Renal cortical epithelial cell (primary cell): ENCODE data around the gene CDKL1. TPM values are rescaled to one million over a fixed set of nuclear protein-coding genes. Genes with fewer than 3 reads are reported as not detected.
A peak's percentile ranks its signal among the peaks of the same experiment; 100 is the strongest.
"Not testable (repeated sequence)": the region's sequence is repeated elsewhere in the genome, so short reads cannot be mapped to it uniquely, and the experiment has no call there.

Source experiments
- DNase-seq: peaks from one replicate; pipeline ENCODE4 v3.0.0-alpha.2; 2011; ENCODE audit warnings: low read depth
- total RNA-seq: library from RNA; depleted of rRNA; stranded (reverse); fragments of >200 nt; gene quantifications from 2 replicates; pipeline ENCODE4 v1.2.3, GENCODE V29; 2014

CDKL1 gene
- total RNA-seq, 1 donor from 2014 or later: 40.3 TPM

DNA sequence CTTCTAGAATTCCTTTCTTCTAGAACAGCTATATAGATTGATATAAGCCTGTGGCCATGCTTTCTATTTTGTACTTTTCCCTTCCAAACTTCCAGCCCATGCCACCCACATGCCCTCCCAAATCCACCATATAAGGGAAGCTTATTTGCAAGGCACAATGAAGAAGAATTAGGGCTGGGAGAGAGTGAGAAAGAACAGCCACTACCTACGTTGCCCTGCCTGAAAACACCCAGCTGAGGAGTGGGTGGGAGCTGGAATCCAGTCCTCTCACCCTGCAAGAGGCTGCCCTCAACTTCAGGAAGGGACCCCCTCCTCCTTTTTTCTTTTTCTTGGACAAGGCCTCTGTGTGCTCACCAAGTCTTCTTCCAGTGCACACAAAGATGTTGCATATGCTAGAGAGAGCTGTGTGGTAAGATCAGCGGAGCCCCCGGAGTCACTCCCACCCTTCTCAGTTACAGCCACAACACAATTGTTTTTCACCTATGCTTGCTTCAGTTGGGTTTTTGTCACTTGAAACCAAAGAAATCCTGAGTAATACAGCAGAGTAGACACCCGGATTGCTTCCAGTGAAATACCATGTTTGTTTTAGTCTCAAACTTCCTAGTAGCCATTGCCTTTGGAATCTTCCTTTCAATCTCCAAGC lies 38.8 kb downstream of the CDKL1 start:
- DNase-seq: no peak

DNA sequence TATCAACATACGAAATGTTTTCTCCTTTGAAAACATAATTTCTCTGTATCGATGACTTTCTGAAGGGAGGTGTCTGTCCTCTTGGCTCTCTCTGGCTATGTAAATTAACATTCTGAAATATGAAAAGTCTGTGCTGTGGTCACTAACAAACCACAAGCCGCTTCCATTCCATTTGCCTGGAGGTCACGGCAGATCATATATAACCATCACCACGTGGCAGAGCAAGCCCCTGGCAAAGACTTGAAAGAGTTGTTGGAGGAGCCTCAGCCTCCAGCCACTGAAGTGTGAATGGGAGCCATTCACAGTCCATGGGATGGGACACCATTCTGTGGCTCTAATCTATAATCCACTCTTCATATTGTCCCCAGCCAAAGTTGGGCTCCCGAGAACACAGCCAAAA lies 39.6 kb downstream of the CDKL1 start:
- DNase-seq: no peak

DNA sequence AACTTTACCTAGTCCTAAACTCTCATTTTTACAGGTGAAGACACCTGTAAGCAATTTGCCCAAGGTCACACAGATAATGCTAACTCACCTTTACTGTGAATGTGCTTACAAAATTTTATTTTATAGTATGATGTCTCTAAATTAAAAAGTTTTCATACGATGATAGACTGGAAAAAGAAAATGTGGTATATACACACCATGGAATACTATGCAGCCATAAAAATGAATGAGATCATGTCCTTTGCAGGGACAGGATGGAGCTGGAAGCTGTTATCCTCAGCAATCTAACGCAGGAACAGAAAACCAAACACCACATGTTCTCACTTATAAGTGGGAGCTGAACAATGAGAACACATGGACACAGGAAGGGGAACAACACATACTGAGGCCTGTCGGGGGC lies 40.4 kb downstream of the CDKL1 start:
- DNase-seq: not testable (repeated sequence)

DNA sequence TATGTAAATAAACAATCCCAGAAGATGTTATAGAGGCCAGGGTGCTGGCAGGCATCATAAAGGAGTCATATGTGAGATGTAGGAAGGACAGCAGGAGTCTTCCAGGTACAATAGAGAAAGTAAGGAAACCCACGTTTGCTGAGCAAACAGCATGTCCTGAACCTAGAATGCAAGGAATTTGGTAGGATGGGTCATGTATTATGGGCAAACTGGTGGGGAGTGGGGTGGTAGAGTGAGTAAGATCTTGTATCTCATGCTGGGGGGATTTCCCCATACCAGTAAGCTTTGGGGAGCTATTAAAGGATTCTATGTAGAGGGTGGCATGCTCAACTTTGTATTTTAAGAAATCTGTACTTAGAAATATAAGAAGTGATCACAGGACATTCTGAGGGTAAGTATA lies 41.0 kb downstream of the CDKL1 start:
- no peak for DNase-seq

DNA sequence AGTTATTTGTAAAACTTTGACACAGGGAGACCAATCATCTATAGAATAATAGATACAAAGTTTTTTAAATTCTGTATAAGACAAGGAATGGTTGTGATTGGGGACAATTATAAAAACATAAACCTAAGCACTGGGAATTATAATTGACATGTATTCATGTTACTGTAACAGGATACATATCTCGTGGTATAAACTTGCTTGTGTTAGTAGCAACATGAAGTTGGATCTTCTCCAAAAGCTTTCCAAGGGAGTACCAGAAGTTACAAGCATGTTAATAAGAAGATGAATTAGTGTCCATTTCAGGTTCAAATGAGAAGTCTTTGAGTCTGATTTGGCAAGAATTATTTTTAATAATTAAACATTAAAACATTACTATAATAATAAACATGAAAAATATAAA lies 42.2 kb downstream of the CDKL1 start:
- DNase-seq: no peak

DNA sequence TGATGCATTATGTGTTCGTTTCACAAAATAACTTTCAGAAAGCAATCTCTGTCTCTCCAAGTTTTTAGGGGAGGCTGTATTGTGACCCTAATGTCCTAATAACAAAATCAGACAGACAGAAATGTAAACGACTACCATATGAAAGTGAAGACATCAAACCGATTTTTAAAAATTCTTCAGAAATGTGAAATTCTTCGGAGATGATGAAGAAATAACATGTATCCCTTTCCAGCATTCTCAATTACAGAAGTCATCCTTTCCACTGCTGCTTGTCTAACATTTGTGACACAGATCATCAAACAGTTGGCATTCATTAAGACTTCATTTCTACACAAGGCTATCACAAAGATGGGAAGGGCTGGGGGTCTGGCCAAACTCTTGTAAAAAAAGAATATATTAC lies 43.6 kb downstream of the CDKL1 start:
- DNase-seq: no peak

DNA sequence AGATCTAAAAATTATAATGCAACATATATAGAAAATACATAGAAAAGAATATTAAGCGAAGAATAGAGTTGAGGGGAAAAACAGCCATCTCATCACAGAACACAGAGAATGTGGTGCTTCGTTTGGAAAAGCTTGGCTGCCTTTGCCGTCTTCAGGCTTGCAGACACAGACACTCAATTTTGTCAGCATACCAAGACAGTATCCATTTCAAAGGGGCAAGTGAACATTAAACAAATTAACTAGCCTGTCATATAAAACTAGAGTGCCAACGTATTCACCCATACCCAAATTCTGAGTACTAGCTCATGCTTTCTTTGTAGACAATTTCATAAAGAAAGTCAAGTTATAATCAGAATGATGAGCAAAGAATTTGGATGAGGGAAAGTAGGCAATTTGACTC lies 44.1 kb downstream of the CDKL1 start:
- no peak for DNase-seq

DNA sequence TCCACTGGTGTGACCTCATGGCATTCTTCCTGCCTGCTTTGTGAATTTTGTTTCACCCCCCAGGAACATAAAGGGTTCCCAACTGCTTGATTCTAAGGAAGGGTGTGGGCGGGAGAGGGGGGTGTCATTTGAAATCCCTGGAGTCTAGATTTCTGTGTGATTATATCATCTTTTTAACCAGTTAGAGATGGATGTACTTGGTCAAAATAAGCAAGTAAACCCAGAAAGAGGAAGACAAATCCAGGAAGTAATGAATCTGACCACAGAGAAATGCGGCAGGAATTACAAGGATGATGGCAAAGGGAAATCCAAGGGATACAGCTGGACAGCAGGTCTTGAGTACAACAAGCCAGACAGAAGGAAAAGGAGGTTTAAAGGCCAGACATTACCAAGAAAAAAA lies 45.7 kb downstream of the CDKL1 start:
- peak; percentile 15 for DNase-seq

DNA sequence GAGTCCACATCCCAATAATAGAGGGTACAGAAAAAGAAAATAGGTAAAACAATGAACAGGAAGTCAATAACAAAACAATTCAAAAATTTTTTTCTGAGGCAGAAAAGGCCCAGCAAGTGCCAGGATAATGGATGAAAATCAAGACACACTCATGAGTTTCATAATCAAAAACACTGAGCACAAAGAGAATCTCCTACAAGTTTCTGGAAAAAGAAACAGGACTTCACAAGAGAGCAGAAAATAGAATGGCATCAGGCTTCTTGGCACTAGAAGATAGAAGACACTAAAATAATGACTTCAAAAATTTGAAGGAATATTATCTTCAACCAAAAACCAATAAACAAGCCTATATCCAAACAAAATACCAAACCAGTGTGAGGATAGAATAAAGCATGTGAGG lies 47.7 kb downstream of the CDKL1 start:
- no peak for DNase-seq

DNA sequence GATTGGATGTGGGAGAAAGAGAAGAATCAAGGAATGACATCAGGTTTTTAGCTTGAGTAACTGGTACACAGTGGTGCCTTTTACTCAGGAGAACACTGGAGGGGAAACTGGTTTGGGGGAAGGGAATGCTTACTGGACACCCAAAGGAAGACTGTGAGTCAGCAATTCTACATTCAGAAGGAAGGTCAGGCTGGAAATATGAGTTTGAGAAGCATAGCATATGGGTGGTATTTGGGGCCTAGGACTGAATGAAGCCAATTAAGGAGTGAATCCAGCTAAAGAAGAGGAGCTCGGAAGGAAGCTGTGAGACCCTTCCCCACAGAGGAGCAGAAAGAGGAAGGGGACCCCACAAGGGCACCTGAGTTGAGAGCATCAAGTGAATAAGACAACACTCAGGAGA lies 49.2 kb downstream of the CDKL1 start:
- peak; percentile 79 for DNase-seq

DNA sequence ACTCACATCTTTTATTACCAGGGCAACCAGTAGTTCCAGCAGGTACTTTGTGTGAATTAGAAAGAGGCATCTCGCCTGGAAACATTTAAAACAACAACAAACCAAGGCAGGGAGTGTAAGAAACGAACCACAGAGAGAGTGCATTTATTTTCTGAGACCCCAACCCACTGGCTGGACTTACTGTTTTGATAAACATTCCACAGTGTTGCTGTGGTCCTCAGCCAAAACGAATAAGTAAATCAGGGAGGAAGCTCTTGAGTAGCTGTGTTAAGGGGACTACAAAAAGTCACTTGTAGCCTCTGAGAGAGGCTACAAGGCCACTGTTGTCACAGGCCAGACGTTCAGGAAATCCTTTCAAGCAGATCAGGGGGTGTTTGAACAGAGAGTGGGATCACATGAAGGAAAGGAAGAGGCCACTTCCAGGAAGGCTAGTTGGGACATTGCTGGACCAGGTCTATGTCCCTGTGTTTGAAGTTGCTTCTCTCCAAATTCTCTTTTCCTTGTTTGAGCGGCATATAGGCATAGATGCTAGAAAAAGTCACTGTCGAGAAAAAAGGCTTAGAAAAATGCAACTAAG lies 50.7 kb downstream of the CDKL1 start:
- DNase-seq: no peak

DNA sequence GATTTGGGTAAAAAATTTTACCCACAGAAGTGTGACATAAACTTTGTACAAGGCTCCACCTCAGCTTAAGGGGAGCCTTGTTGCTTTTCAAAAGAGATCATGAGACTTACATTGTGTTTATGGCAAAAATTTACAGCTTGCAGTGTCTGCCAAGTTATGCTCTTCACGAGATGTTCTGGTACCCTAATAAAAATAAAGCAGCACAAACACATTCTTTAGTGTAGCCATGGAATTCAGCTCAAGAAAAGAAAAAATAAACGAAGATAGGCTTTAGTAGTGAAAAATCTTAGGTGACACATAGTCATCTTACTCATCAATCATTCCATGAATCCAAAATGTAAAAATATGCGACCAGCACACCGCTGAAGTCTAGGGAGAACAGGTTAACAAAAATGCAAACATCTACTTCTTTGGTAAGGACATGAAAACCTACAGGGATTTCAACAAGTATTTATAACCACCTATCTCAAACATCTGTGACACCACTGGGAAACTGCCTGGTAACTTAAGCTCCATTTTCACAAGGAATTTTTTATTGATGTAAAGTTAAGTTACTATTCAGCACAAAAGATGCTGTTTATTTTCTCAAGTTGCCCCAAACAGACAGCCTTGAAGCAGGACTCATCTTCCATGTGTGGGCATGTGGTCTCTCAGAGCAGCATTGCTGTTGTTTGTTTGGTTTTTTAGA lies 51.7 kb downstream of the CDKL1 start:
- no peak for DNase-seq

DNA sequence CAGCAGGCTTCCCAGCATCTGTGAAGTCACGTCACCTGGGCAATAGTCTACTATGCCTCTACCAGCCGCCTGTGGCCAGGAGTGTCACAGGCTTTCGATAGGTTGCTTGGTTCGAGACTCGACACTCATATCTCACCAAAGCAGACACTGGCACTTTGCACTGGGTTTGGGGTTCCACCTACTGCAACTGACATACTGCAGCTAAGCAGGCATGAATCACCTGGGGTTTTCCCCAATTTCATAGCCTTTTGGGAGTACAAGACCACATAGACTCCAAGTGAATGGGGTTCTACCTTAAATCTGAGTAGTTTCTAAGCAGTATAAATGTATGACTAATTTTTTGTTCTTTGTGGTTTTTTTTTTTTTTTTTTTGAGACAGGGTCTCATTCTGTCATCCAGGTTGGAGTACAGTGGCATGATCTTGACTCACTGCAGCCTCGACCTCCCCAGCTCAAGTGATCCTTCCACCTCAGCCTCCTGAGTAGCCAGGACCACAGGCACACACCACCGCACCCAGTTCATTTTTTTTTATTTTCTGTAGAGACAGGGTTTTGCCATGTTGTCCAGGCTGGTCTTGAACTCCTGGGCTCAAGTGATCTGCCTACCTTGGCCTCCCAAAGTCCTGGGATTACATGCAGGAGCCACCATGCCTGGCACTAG lies 52.4 kb downstream of the CDKL1 start:
- peak; percentile 70 for DNase-seq

DNA sequence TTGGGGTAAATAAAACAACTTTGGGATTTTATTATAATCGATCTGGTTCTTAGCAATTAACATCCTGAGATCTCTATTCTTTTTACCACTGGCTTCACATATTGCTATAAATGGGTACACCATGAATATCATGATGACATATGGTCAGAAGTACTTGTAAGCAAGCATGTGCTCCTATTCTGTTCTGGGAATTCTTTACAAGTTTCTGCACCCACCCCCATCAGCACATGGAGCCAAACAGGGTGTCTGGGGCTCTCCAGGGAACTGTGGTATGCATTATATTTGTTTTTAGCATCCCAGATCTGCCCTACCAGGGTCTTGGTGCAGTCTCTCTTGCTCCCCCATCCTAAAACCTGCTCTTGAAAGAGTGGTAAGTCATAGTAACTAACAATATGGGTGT lies 53.2 kb downstream of the CDKL1 start:
- DNase-seq: no peak

DNA sequence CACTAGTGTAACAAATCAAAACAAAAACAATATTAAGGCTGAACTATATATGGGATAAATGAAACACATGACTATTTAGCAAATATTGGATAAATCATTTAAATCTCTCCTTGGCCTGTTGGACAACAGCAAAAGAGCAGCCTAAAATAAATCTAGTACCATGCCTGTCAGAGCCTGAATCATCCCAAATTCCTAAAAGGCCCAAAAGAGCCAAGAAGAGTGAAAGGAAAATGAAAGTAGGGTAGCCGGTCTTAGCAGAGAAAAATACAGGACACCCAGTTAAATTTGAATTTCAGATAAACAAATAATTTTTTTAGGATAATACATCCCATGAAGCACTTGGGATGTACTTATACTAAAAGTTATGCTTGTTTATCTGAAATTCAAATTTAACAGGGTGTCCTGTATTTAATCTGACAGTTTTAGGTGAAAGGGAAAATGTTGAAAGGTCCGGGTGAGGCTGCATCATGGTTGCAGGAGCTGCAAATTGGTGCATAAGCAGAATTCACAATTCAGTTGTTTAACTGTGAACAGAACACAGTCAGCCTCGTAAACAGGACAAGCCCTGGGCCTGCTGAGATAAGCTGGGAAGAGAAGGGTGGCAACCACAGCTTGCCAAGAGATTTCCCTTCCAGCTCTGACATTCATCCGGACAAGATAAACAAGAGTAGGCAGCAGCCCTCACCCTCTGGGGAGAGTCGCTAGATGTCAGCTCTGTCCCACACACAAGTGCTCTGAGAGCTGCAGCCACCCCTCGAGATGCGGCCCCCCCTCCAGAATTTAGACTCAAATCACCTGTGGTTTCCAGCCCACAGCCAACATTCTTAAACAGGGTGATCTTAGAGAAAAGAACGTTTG lies 54.2 kb downstream of the CDKL1 start:
- peak; percentile 69 for DNase-seq

DNA sequence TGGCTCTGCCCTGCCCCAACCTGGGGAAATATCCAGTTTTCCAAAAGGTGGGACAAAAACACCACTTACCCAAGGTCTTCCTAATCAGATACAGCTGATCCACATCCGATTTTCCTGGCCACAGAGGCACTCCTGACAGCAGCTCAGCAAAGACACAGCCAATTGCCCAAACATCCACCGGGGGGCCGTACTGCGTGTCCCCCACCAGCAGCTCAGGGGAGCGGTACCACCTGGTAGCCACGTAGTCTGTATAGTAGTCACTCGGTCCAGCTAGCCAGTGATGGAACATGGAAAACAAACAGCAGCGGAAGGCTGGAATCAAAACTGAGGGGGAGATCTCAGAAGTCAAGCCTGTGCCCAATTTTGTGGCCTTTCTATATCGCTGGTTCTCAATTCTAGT lies 55.7 kb downstream of the CDKL1 start:
- DNase-seq: no peak

DNA sequence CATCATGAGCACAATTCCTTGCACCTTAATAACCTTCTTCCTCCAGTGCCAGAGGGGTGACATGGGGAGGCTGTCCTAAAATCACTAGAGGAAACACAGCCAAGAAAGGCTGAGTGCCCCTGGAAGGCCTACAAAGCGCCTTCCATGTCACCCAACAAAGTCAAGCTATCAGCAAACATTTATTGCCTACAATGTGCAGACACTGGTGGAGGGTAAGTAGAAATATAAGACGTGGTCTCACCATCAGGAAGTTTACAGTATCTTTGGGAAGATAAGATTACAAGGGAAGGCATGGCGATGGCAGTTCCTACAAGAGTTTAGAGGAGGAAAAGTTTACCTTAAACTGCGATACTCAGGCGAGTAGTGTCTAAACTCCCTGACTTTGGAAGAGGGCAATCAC lies 56.6 kb downstream of the CDKL1 start:
- no peak for DNase-seq

DNA sequence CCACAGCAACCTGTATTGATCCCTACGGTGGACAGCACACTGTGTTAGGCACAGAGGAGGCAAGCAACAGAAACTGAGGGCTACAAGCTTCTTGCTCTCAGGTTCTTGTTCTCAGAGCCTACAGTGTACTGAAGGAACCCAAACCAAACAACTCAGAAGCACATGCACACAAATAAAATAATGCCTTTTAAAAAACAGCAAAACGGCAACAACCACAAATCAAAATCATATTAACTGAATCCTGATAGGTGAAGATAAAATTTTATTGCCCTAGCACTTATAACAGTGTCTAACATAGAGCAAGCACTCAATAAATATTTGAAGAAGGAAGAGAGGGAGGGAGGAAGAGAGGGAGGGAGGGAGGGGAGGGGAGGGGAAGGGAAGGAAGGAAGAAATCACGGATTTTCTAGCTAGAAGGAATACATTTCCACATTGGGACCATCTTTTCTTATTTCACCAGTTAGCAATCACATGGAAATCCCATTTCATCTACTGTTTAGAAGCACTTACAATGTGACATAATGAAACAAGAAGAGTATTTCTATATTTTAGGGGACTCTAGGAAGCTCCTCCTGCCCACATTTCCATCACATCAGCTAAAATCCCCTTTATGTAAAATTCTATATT lies 57.4 kb downstream of the CDKL1 start:
- no peak for DNase-seq

DNA sequence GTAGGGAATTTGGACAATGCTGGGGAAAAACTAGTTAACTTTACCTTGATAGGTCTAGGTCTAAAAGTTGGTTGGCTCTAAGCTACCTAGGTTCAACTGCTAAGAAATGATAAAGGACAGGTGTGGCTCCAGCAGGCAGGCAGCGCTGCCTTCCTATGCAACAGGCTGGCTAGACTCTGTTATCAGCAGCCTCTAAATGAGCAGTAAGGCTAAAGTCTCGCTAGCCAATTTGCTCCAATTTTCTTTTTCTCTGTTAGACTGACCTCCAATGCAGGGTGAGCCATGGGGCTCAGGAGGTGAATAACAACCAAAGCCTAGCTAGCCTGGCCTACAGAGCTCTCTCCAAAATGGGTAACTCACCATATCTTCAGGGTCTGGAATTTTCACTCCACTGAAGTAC lies 58.1 kb downstream of the CDKL1 start:
- DNase-seq: no peak

DNA sequence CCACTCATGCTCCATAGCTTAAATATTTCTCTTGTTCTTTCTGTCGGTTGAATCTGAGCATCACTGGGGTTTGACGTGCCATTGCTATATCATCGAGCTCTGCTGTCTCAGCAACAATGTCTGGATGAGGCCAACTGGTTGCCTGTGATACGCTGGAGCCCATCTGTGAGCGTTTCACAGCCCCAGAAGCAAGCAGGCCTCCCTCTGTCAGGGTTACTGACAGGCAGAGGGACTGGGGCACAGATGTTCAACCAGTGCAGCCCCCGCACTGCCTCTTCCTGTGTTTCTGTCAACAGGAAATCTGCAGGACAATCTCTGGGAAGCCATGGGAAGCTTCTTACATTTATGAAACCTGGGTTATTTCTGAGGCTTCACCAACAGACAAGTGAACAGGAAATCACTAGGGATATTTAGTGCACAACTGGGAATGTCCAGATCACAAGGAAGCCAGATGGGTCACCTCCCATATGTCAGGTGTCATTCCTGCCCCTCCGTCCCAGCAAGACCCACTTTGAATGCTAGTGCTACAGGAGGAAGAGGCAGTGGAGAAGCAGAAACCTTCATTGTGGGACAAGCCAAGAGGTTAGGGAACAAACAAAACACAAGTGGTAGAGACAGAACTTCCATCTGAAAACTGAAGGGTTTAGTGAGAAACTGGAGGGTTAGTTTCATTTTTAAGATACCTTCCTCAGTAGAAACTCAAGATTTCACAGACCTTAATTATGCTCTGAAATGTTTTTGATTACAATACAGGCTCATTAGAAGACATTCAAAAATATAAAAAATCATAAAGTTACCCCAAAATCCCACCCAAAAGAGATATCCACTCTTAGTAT lies 60.5 kb downstream of the CDKL1 start:
- DNase-seq: no peak

DNA sequence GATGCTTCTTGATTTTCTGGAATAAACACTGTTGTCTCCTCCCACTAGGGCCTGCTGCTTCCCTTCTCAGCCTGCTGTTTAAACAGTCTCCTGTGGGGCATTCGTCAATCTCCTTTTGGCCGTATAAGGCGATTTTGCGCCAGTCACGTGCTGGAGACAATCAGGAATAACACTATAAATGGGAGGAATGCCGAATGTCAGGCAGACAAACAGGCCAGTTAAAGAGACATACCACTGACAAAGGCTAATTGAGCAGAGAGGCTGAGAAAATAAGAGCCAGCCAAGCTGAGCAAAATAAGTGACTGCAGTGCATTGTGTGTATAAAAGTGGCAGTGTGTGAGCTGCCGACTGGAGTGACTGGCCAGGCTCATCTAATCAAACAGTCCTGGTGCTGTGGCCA lies 61.3 kb downstream of the CDKL1 start:
- no peak for DNase-seq
